ENCODE measurements around the gene CNOT3. TPM values are rescaled to one million over a fixed set of nuclear protein-coding genes. Genes with fewer than 3 reads are reported as not detected.
A peak's percentile ranks its signal among the peaks of the same experiment; 100 is the strongest.

CNOT3 gene
- total and polyA plus RNA-seq, 2 experiments from 2014 or later, result 39.6 to 52.8 TPM

DNA sequence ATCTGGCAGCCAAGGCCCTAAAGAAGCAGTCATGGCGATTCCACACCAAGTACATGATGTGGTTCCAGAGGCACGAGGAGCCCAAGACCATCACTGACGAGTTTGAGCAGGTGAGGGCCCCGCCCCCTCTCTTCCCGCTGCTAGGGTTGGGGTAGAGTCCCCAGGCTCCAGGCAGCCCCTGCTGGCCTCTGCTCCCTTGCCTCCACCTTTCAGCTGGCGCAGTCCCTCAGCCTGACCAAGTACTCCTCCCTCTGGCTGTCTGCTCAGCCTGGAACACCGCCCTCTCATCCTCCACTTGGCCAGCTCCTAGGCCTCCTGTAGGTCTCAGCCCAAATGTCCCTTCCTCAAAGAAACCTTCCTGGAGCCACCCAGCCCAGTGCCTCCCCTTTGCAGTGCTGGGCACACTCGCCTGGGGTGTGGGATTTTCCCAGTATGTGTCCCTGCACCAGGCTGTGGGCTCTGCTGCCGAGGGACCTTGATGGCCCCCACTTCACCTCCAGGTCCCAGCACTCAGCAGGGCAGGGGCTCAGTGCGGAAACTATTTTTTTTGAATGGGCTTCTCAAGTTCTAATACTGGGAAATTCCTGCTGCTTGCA is 16.3 kb downstream of the CNOT3 start:
- Histone ChIP-seq H3K4me1 (ENCODE audit: low read depth) (peaks cover 3% of the 10 kb centered on the region), H3K9me3 (ENCODE audit: low read depth) (no peaks in the 10 kb centered on the region), H3K27me3 (no peaks in the 10 kb centered on the region), H3K36me3 (peaks cover 53% of the 10 kb centered on the region), H3K4me3 (no peak overlapping the region), H3K27ac (peak overlapping the region; percentile 25)
- TF ChIP-seq, protein P1, sequence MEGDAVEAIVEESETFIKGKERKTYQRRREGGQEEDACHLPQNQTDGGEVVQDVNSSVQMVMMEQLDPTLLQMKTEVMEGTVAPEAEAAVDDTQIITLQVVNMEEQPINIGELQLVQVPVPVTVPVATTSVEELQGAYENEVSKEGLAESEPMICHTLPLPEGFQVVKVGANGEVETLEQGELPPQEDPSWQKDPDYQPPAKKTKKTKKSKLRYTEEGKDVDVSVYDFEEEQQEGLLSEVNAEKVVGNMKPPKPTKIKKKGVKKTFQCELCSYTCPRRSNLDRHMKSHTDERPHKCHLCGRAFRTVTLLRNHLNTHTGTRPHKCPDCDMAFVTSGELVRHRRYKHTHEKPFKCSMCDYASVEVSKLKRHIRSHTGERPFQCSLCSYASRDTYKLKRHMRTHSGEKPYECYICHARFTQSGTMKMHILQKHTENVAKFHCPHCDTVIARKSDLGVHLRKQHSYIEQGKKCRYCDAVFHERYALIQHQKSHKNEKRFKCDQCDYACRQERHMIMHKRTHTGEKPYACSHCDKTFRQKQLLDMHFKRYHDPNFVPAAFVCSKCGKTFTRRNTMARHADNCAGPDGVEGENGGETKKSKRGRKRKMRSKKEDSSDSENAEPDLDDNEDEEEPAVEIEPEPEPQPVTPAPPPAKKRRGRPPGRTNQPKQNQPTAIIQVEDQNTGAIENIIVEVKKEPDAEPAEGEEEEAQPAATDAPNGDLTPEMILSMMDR (IDR thresholded peaks at IDR 0.05; ENCODE audit: low read depth, low read length), result no peak
- no peak for DNase-seq (ENCODE audit: low read depth in 1 of 2, low spot score in 1 of 2)

DNA sequence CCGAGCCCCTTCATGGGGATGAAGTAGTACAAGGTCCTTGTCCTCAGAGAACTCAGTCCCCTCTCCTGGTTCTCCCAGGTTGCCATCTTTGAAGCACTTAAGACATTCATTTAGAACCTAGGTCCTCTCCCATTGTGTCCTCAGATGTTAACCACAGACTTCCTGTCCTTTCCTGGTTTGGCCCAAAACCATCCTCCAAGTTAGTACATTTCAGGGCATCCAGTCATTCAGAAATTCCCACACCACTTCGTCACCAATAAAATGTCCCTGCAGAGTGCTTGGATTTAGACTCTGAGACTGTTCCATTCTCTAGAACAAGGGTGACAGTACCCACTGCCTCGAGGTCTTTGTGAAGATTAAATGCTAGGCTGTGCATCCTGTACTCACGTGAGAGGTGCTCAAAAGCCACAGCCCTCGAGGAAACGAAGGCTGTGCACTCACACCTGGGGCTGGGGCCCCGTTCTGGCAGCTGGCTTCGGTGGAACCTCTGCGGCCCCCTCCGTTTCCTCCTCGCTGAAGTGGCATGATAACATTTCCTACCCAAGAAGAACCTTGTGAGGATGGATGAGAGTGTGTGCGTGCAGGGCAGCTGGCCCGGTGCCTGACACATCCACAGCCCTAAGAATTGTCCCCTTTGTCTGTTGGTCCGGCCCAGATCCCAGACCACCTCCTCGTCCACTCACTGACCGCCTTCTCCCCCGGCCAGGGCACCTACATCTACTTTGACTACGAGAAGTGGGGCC is 17.2 kb downstream of the CNOT3 start:
- peaks cover 48% of the 10 kb centered on the region for H3K36me3 ChIP-seq
- H3K4me1 ChIP-seq (ENCODE audit: low read depth), result peaks cover 5% of the 10 kb centered on the region
- H3K27me3 ChIP-seq, result no peaks in the 10 kb centered on the region
- DNase-seq (ENCODE audit: low read depth in 1 of 2, low spot score in 1 of 2), result no peak
- TF ChIP-seq, protein P1 (IDR thresholded peaks at IDR 0.05; ENCODE audit: low read depth, low read length), result no peak
- peak overlapping the region; percentile 49 for H3K27ac ChIP-seq
- H3K9me3 ChIP-seq (ENCODE audit: low read depth), result no peaks in the 10 kb centered on the region
- H3K4me3 ChIP-seq, result no peak overlapping the region

DNA sequence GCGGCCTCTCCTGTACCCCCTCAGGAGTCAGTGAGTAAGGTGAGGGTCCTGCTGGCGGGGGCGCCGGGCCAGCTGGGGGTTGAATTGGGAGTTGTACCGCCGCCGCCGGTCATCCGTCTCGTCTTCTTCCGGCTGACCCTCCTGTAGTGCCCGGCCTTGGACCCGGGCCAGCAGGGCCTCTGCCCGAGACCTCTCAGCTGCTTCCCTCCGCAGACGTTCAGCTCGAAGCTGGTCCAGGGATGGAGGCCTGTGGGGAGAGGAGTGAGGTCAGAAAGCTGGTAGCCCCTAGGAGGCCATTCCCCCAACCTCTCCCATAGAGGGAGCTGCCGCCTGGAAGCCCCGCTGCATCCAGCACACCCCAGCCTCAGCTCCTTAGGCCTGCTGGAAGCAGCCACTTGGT is 18.1 kb downstream of the CNOT3 start:
- Histone ChIP-seq H3K9me3 (ENCODE audit: low read depth) (no peaks in the 10 kb centered on the region), H3K36me3 (peaks cover 48% of the 10 kb centered on the region), H3K4me3 (no peak overlapping the region), H3K27ac (no peak overlapping the region), H3K27me3 (no peaks in the 10 kb centered on the region), H3K4me1 (ENCODE audit: low read depth) (peaks cover 8% of the 10 kb centered on the region)
- TF ChIP-seq, protein P1 (IDR thresholded peaks at IDR 0.05; ENCODE audit: low read depth, low read length), result no peak
- no peak for DNase-seq (ENCODE audit: low read depth in 1 of 2, low spot score in 1 of 2)

DNA sequence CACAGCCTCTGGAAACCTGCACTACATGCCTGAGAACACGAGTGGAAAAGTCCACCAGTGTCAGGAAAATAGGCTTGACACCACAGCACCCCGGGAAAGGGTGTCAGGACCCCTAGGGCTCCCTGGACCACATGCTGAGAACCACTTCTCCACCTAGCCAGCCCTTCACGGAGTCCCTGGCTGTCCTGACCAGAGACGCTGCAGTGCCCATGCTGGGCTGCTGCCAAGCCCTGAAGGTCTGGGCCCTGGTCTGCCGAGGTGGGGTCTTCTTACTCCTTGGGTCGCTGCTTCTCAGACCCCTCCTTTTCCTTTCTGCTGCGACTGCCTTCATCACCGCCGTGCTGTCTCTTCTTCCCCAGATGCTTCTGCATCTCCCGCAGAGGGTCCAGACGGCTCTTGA is 18.9 kb downstream of the CNOT3 start:
- Histone ChIP-seq H3K4me1 (ENCODE audit: low read depth) (peaks cover 10% of the 10 kb centered on the region), H3K4me3 (no peak overlapping the region), H3K36me3 (peaks cover 43% of the 10 kb centered on the region), H3K9me3 (ENCODE audit: low read depth) (no peaks in the 10 kb centered on the region), H3K27ac (no peak overlapping the region), H3K27me3 (no peaks in the 10 kb centered on the region)
- TF ChIP-seq, protein P1 (IDR thresholded peaks at IDR 0.05; ENCODE audit: low read depth, low read length), result no peak
- DNase-seq (ENCODE audit: low read depth in 1 of 2, low spot score in 1 of 2), result no peak

DNA sequence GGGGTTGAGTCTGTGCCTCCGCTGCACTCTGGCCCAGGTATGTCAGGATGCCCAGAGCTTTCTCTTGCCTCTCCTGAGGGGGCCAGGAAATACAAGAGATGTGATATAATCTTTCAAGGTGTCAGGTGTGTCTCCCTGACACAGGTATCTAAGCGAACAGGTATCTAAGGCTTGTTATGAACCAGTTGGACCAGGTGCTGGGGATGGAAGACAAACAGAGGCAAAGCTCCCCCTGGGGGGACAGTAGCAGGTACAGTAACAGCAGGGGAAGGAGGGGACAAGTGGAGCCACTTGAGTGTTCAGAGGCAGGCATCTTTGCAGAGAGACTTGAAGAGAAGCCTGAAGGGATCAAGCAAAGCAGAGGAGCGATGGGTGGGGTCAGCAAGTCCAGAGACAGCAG is 19.4 kb downstream of the CNOT3 start:
- TF ChIP-seq, protein P1 (IDR thresholded peaks at IDR 0.05; ENCODE audit: low read depth, low read length), result no peak
- no peak overlapping the region for H3K27ac ChIP-seq
- peaks cover 38% of the 10 kb centered on the region for H3K36me3 ChIP-seq
- H3K9me3 ChIP-seq (ENCODE audit: low read depth), result no peaks in the 10 kb centered on the region
- H3K27me3 ChIP-seq, result no peaks in the 10 kb centered on the region
- no peak overlapping the region for H3K4me3 ChIP-seq
- no peak for DNase-seq (ENCODE audit: low read depth in 1 of 2, low spot score in 1 of 2)
- peaks cover 10% of the 10 kb centered on the region for H3K4me1 ChIP-seq (ENCODE audit: low read depth)
